NT2/D1 (cell line): ENCODE results near the gene PCBP2.

Experiments used
- YY1 ChIP-seq: IDR thresholded peaks from 2 replicates; pipeline ENCODE4 v1.6.1; 2011; ENCODE audit not compliant: insufficient read length, insufficient read depth
- ZNF274 ChIP-seq: IDR thresholded peaks from 2 replicates; pipeline ENCODE4 v1.6.1; 2011; ENCODE audit warnings: mild to moderate bottlenecking, low read depth, low read length

DNA sequence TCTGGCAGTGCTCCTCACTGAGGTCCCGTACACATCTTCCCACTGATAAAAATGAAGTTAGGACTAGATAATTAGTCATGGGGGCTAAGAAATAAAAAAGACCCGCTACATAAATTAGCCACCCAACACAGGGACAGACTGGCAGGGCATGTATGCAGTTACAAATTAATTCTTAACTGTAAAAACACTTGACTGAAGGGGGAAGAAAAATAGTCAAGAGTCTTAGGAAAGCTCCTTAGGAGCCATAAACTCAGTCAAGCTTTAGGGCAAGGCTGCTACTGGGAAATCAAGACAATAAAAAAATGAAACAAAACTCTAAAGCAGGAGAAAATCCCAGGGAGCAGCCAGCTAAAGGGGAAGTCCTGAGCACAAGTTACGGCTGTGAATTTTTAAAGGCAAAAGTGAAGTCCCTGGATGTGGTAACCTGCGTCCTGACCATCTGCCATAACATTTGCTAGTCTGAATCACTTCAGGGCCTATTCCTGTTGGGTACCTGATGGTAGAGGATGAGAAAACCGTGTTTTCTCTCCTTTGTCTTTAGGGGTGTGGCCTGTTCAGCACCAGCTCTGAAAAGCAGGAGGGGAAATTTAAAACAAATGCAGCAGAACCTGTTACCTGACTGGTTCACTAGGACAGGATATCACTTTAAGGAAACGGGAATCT is 62.9 kb downstream of the PCBP2 start:
- TF ChIP-seq YY1: no peak
- no peak for TF ChIP-seq ZNF274
